IMR-90 (cell line): Measurements from ENCODE around the gene CD164L2. TPM values are rescaled to one million over a fixed set of nuclear protein-coding genes. Genes with fewer than 3 reads are reported as not detected.

Experiments used
- ATAC-seq: fragments of 200-7000 bp; cut with Tn5 transposase; 2 replicates; pipeline ENCODE4 v1.9.1; 2020; ENCODE audit warnings: low read depth, mild to moderate bottlenecking, moderate library complexity
- BruUV-seq: library from RNA; stranded (reverse); fragments of 400-500 nt; replicated peaks from 2 replicates; lab custom pipeline; 2021; lab: Mats Ljungman, UMichigan
- CTCF ChIA-PET: fragments of 300-600 bp; formaldehyde crosslinking; extraction: SDS; loops from one replicate; lab custom pipeline; 2021; ENCODE audit warnings: antibody characterized with exemption; lab: Yijun Ruan, JAX
- POLR2A ChIA-PET: fragments of 300-600 bp; sonication (Branson Sonifier 250); formaldehyde crosslinking; loops from one replicate; lab custom pipeline; 2022; ENCODE audit warnings: antibody characterized with exemption; ENCODE audit not compliant: unreplicated experiment; lab: Charles Lee
- DNase-seq: peaks from one replicate; pipeline ENCODE4 v3.0.0; 2013
- H2AFZ ChIP-seq: replicated peaks from 2 replicates; pipeline ENCODE3; 2013; ENCODE audit warnings: low read length, mild to moderate bottlenecking; ENCODE audit not compliant: poor library complexity
- H2AK5ac ChIP-seq: 2 replicates; pipeline ENCODE4 v1.6.1; 2013; ENCODE audit warnings: low read depth, low read length, inconsistent platforms
- H2AK9ac ChIP-seq: replicated peaks from 2 replicates; pipeline ENCODE3; 2013; ENCODE audit warnings: mild to moderate bottlenecking, low read depth, low read length, moderate library complexity; ENCODE audit not compliant: poor library complexity
- H2BK120ac ChIP-seq: 2 replicates; pipeline ENCODE4 v1.6.1; 2013; ENCODE audit warnings: low read depth, low read length, inconsistent platforms
- H2BK15ac ChIP-seq: 3 replicates; pipeline ENCODE4 v1.6.1; 2013; ENCODE audit warnings: low read depth, low read length, inconsistent platforms
- H2BK20ac ChIP-seq: 2 replicates; pipeline ENCODE4 v1.6.1; 2013; ENCODE audit warnings: low read depth, mild to moderate bottlenecking, inconsistent platforms, low read length, moderate library complexity
- H2BK5ac ChIP-seq: 2 replicates; pipeline ENCODE4 v1.6.1; 2013; ENCODE audit warnings: mild to moderate bottlenecking, low read depth, low read length, inconsistent platforms; ENCODE audit not compliant: poor library complexity, severe bottlenecking
- H3K14ac ChIP-seq: replicated peaks from 2 replicates; pipeline ENCODE4 v1.6.1; 2013; ENCODE audit warnings: low read depth, low read length, inconsistent platforms
- H3K18ac ChIP-seq: 2 replicates; pipeline ENCODE4 v1.6.1; 2013; ENCODE audit warnings: low read depth, low read length, control low read depth
- H3K23ac ChIP-seq: 2 replicates; pipeline ENCODE4 v1.6.1; 2013; ENCODE audit warnings: low read depth, low read length, inconsistent platforms
- H3K27ac ChIP-seq: 2 replicates; pipeline ENCODE4 v1.5.1; 2013; ENCODE audit warnings: mild to moderate bottlenecking, control low read depth, low read length; ENCODE audit not compliant: insufficient read depth
- H3K27me3 ChIP-seq: 2 replicates; pipeline ENCODE4 v1.6.1; 2013; ENCODE audit warnings: low read length; ENCODE audit not compliant: control insufficient read depth, insufficient read depth
- H3K36me3 ChIP-seq: 2 replicates; pipeline ENCODE4 v1.6.1; 2013; ENCODE audit warnings: low read length, mixed read lengths; ENCODE audit not compliant: control insufficient read depth, insufficient read depth
- H3K4ac ChIP-seq: 2 replicates; pipeline ENCODE4 v1.6.1; 2013; ENCODE audit warnings: low read depth, low read length, inconsistent platforms
- H3K4me1 ChIP-seq: 2 replicates; pipeline ENCODE4 v1.6.1; 2013; ENCODE audit warnings: low read length, mixed read lengths; ENCODE audit not compliant: control insufficient read depth, insufficient read depth
- H3K4me2 ChIP-seq: 2 replicates; pipeline ENCODE4 v1.6.1; 2013; ENCODE audit warnings: low read depth, mild to moderate bottlenecking, control low read depth, low read length, moderate library complexity
- H3K4me3 ChIP-seq: 2 replicates; pipeline ENCODE4 v1.5.1; 2013; ENCODE audit warnings: low read depth, mild to moderate bottlenecking, control low read depth, low read length, moderate library complexity; ENCODE audit not compliant: insufficient read depth
- H3K56ac ChIP-seq: 2 replicates; pipeline ENCODE4 v1.6.1; 2013; ENCODE audit warnings: low read length, inconsistent platforms; ENCODE audit not compliant: insufficient read depth; ENCODE audit errors: extremely low read depth
- H3K79me1 ChIP-seq, 2 experiments: 2 replicates each; pipeline ENCODE4 v1.6.1; 2013; ENCODE audit warnings: low read length in 2 of 2, inconsistent platforms in 1 of 2, low read depth in 1 of 2
- H3K9ac ChIP-seq: 2 replicates; pipeline ENCODE4 v1.6.1; 2013; ENCODE audit warnings: low read depth, low read length, control low read depth
- H3K9me1 ChIP-seq: 2 replicates; pipeline ENCODE4 v1.6.1; 2013; ENCODE audit warnings: low read length, inconsistent platforms; ENCODE audit not compliant: insufficient read depth
- H3K9me3 ChIP-seq: 2 replicates; pipeline ENCODE4 v1.6.1; 2013; ENCODE audit warnings: low read length; ENCODE audit not compliant: control insufficient read depth, insufficient read depth
- H4K20me1 ChIP-seq: 2 replicates; pipeline ENCODE4 v1.6.1; 2013; ENCODE audit warnings: low read length, inconsistent platforms; ENCODE audit not compliant: insufficient read depth
- H4K5ac ChIP-seq: 2 replicates; pipeline ENCODE4 v1.6.1; 2013; ENCODE audit warnings: mild to moderate bottlenecking, low read depth, low read length, control low read depth
- H4K8ac ChIP-seq, 2 experiments: 2 replicates each; pipeline ENCODE4 v1.6.1; 2013; ENCODE audit warnings: low read depth in 2 of 2, low read length in 2 of 2, control low read depth in 1 of 2, inconsistent platforms in 1 of 2
- H4K91ac ChIP-seq: 2 replicates; pipeline ENCODE4 v1.6.1; 2013; ENCODE audit warnings: low read depth, low read length, inconsistent platforms; ENCODE audit not compliant: insufficient read depth
- CEBPB ChIP-seq: IDR thresholded peaks from 2 replicates; pipeline ENCODE4 v1.6.1; 2012; ENCODE audit warnings: low read depth, low read length, improper control_type of control experiment
- CHD1 ChIP-seq: IDR thresholded peaks from 2 replicates; pipeline ENCODE4 v1.6.1; 2012; ENCODE audit warnings: low read depth, low read length, improper control_type of control experiment
- CTCF ChIP-seq: conservative IDR thresholded peaks from 2 replicates; pipeline ENCODE4 v1.5.1; 2012; ENCODE audit warnings: mild to moderate bottlenecking, low read depth, low read length, improper control_type of control experiment
- MAZ ChIP-seq: IDR thresholded peaks from 2 replicates; pipeline ENCODE4 v1.6.1; 2012; ENCODE audit warnings: low read depth, mild to moderate bottlenecking, low read length, improper control_type of control experiment, moderate library complexity, borderline replicate concordance
- MXI1 ChIP-seq: IDR thresholded peaks from 2 replicates; pipeline ENCODE4 v1.6.1; 2012; ENCODE audit warnings: low read depth, mild to moderate bottlenecking, low read length, moderate library complexity, borderline replicate concordance
- POLR2A ChIP-seq: IDR thresholded peaks from 2 replicates; pipeline ENCODE4 v1.6.1; 2012; ENCODE audit warnings: mild to moderate bottlenecking, low read depth, low read length
- RCOR1 ChIP-seq: IDR thresholded peaks from 2 replicates; pipeline ENCODE4 v1.6.1; 2012; ENCODE audit warnings: mild to moderate bottlenecking, low read length, improper control_type of control experiment; ENCODE audit not compliant: insufficient replicate concordance
- RFX5 ChIP-seq: IDR thresholded peaks from 2 replicates; pipeline ENCODE4 v1.8.0; 2012; ENCODE audit warnings: low read depth, mild to moderate bottlenecking, low read length, moderate library complexity
- WGBS, 2 experiments: methylation state at CpG; one replicate each; pipeline versions ENCODE4 v1.1.5 to v1.1.7; 2013; ENCODE audit warnings: missing lambda C conversion rate in 2 of 2; ENCODE audit not compliant: insufficient read length in 1 of 2; ENCODE audit errors: extremely low coverage in 2 of 2; 5-methylcytosine and 5-hydroxymethylcytosine counted together
- dilution Hi-C: fragments of 300-500 bp; cut with HindIII; formaldehyde crosslinking; loops from one replicate; pipeline ENCODE4 v1.14.3; 2018; ENCODE audit warnings: low sequenced_read_pairs; ENCODE audit not compliant: unreplicated experiment
- in situ Hi-C: fragments of 300-500 bp; cut with MboI; formaldehyde crosslinking; loops from 3 replicates; pipeline ENCODE4 v1.14.3; 2019; ENCODE audit warnings: low sequenced_read_pairs, inconsistent platforms, mixed read lengths
- intact Hi-C: fragments of 100-400 bp; cut with micrococcal nuclease; formaldehyde crosslinking; loops from 2 replicates; pipeline ENCODE4 v1.10.0; 2022
- polyA plus RNA-seq, 3 experiments: library from polyadenylated mRNA; depleted of rRNA; stranded (reverse); fragments of >200 nt; gene quantifications; 2 replicates each; pipeline ENCODE4 v1.2.3, GENCODE V29; 2012; ENCODE audit warnings: low replicate concordance in 1 of 3
- total RNA-seq: library from RNA; depleted of rRNA; stranded (reverse); fragments of >200 nt; gene quantifications from 2 replicates; pipeline ENCODE4 v1.2.3, GENCODE V29; 2012

Gene CD164L2
- total and polyA plus RNA-seq, 2 of the 4 experiments (the other 2 are of a cell fraction), result not detected

- no peak for TF ChIP-seq CTCF
Observed at GRCh38 chr1:27348861-27349783, 34.0 kb downstream of the CD164L2 start (continued).

- H2AK9ac ChIP-seq, result peak overlapping the region; percentile 76
- no peak overlapping the region for H3K27ac ChIP-seq
- no peak overlapping the region for H4K8ac ChIP-seq
- no peak overlapping the region for H4K91ac ChIP-seq
- WGBS, 2 experiments, result 96% methylated on average over 5 of the region's 14 CpGs; no CpG with 5 or more reads in 1 of the 2 experiments
- no peak overlapping the region for H2BK120ac ChIP-seq
- no peak overlapping the region for H4K5ac ChIP-seq
- H3K9me3 ChIP-seq, result no peaks in the 10 kb centered on the region
- in situ Hi-C loops, result no loop called here
- H3K14ac ChIP-seq, result no peak overlapping the region
- no peak overlapping the region for H3K4ac ChIP-seq
- H3K23ac ChIP-seq, result no peak overlapping the region
- H3K36me3 ChIP-seq, result no peaks in the 10 kb centered on the region
- H3K9ac ChIP-seq, result no peak overlapping the region
- no peak overlapping the region for H3K18ac ChIP-seq
- H4K20me1 ChIP-seq, result no peaks in the 10 kb centered on the region
- H3K4me2 ChIP-seq, result no peak overlapping the region
- no peak for ATAC-seq
- peaks cover 9% of the 10 kb centered on the region; the same call in 1 of the 2 replicates for H3K4me1 ChIP-seq
- no peak overlapping the region for H2AK5ac ChIP-seq
- intact Hi-C loops, result no loop called here
- H2BK20ac ChIP-seq, result no peak overlapping the region
- no peaks in the 10 kb centered on the region for H3K79me1 ChIP-seq
- DNase-seq, result peak; percentile 13
- no peaks in the 10 kb centered on the region; the same call in 1 of the 2 replicates for H3K27me3 ChIP-seq
- POLR2A ChIA-PET, result no interaction called here
- no peak overlapping the region for H3K56ac ChIP-seq
- H2BK5ac ChIP-seq, result no peak overlapping the region
- no peak overlapping the region for H2BK15ac ChIP-seq
- no peak overlapping the region for H3K4me3 ChIP-seq
- no peaks in the 10 kb centered on the region; the same call in 1 of the 2 replicates for H3K9me1 ChIP-seq
- BruUV-seq, result no TSS peak
- CTCF ChIA-PET, result no interaction called here
- peak overlapping the region; percentile 34 for H2AFZ ChIP-seq
- dilution Hi-C loops, result no loop called here
- no peak for TF ChIP-seq CHD1
- TF ChIP-seq RFX5, result no peak
- no peak for TF ChIP-seq CEBPB
- TF ChIP-seq POLR2A, result no peak
- TF ChIP-seq MXI1, result no peak
- no peak for TF ChIP-seq CTCF
- TF ChIP-seq RCOR1, result no peak
- no peak for TF ChIP-seq MAZ
Observed at GRCh38 chr1:27346991-27347624, 36.0 kb downstream of the CD164L2 start.
